IMR-90 (cell line): ENCODE results near the gene RTL1.
A peak's percentile ranks its signal among the peaks of the same experiment; 100 is the strongest.

Experiments used
- BHLHE40 ChIP-seq: fragments of 150-350 bp; IDR thresholded peaks from 2 replicates; pipeline ENCODE4 v1.6.1; 2016; ENCODE audit warnings: mild to moderate bottlenecking, low read depth, low read length
- CEBPB ChIP-seq: IDR thresholded peaks from 2 replicates; pipeline ENCODE4 v1.6.1; 2012; ENCODE audit warnings: low read depth, low read length, improper control_type of control experiment
- CHD1 ChIP-seq: IDR thresholded peaks from 2 replicates; pipeline ENCODE4 v1.6.1; 2012; ENCODE audit warnings: low read depth, low read length, improper control_type of control experiment
- CTCF ChIP-seq: conservative IDR thresholded peaks from 2 replicates; pipeline ENCODE4 v1.5.1; 2012; ENCODE audit warnings: mild to moderate bottlenecking, low read depth, low read length, improper control_type of control experiment
- ELK1 ChIP-seq: fragments of 150-350 bp; IDR thresholded peaks from 2 replicates; pipeline ENCODE4 v1.6.1; 2016; ENCODE audit warnings: low read depth, mild to moderate bottlenecking, low read length, moderate library complexity, borderline replicate concordance
- FOS ChIP-seq: fragments of 150-350 bp; IDR thresholded peaks from 2 replicates; pipeline ENCODE4 v1.6.1; 2016; ENCODE audit warnings: low read depth, low read length
- MAFK ChIP-seq: IDR thresholded peaks from 2 replicates; pipeline ENCODE4 v1.6.1; 2012; ENCODE audit warnings: low read depth, low read length, improper control_type of control experiment
- MAZ ChIP-seq: IDR thresholded peaks from 2 replicates; pipeline ENCODE4 v1.6.1; 2012; ENCODE audit warnings: low read depth, mild to moderate bottlenecking, low read length, improper control_type of control experiment, moderate library complexity, borderline replicate concordance
- MXI1 ChIP-seq: IDR thresholded peaks from 2 replicates; pipeline ENCODE4 v1.6.1; 2012; ENCODE audit warnings: low read depth, mild to moderate bottlenecking, low read length, moderate library complexity, borderline replicate concordance
- NFE2L2 ChIP-seq: fragments of 150-350 bp; IDR thresholded peaks from 2 replicates; pipeline ENCODE4 v1.6.1; 2016; ENCODE audit warnings: low read depth, mild to moderate bottlenecking, low read length
- POLR2A ChIP-seq: IDR thresholded peaks from 2 replicates; pipeline ENCODE4 v1.6.1; 2012; ENCODE audit warnings: mild to moderate bottlenecking, low read depth, low read length
- RAD21 ChIP-seq: IDR thresholded peaks from 2 replicates; pipeline ENCODE4 v1.6.1; 2012; ENCODE audit warnings: low read length, improper control_type of control experiment
- SMC3 ChIP-seq: fragments of 150-350 bp; IDR thresholded peaks from 2 replicates; pipeline ENCODE4 v1.6.1; 2016; ENCODE audit warnings: low read depth, mild to moderate bottlenecking, antibody characterized with exemption, low read length, moderate library complexity
- USF2 ChIP-seq: fragments of 150-350 bp; IDR thresholded peaks from 2 replicates; pipeline ENCODE4 v1.6.1; 2017; ENCODE audit warnings: mild to moderate bottlenecking, antibody characterized with exemption, low read length, low read depth

GRCh38 chr14:100904307-100905087 lies 975 bp upstream of the RTL1 start:
- TF ChIP-seq BHLHE40 (no peak), MAFK (no peak), CTCF (peak; percentile 37), SMC3 (peak; percentile 17; the same call in 1 of the 2 replicates), CHD1 (no peak), POLR2A (no peak), USF2 (no peak), FOS (no peak), MAZ (no peak), MXI1 (no peak), RAD21 (peak; percentile 37), CEBPB (no peak), ELK1 (no peak), NFE2L2 (no peak)
